Measurements from ENCODE around the gene LENG8. TPM values are rescaled to one million over a fixed set of nuclear protein-coding genes. Genes with fewer than 3 reads are reported as not detected.

LENG8 gene
- 22.6 and 35.8 TPM in 2 replicates for total RNA-seq

DNA sequence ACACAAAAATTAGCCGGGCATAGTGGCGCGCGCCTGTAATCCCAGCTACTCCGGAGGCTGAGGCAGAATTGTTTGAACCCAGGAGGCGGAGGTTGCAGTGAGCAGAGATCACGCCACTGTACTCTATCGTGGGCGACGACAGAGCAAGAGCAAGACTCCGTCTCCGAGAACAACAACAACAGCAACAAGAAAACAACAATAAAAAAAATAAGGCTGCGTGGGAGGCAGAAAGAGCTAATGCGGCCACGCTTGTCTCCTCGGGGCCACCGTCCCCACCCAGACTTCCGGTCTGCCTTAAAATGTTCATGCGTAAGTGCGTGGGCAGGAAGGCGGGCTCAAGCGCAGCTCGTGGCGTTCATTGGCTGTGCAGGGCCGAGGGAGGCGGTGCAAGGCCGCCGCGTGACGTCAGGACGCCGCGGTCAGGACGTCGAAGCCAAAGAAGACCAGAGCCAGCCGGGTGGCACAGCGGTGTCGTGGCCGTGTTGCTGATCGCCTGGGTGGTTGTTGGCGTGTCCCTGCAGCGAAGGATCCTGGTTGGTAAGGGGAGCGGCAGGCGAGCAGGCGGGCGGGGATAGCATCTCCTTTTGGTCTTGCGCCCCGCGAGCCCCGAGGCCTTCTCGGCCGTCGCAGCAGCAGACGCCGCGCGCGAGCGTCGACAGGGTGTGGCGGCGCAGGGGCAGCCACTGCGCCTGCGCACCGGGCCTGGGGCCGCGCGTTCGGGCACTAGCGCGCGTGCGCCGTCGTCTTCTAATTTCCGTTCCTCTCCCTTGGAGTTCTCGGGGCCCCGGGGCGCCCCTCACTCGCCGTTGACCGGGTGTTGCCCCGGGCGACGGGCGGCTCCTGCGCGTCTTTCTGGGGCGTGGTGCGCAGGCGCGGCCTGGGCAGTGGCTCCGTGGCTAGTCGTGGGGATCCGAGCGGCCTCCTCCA lies at the start of gene LENG8:
TSS of gene LENG8 (plus strand) at position 426 of the 927 bp plus-strand sequence. CDS start 2,146 bp downstream, outside the sequence.

DNA sequence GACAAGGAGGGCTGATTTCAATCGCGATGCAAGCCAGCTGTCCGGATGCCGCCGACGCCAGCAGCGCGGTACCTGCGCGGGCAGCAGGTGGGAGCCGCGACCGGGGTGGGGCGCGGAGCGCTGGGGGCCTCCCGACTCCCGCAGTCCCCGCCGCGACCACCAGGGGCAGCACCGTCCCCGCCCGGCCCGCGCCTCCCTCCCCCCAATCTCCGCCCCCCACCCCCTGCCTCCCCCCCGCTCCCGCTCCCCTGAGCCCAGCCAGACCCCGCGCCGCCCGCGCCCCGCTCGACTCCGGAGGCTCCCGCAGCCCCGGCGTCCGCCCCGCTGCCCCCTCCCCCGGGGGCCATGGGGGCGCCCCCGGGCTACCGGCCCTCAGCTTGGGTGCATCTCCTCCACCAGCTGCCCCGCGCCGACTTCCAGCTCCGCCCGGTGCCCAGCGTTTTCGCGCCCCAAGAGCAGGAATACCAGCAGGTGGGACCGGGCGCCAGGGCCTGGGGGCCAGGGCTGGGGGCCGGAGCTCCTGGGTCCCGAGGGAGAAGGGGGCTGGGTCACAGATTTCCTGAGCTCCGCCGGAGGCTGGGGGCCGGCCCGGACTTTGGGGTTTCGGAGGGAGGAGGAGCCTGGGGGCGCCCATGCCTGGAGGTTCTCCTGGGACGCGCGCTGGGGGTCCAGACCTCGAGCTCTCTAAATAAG lies 33.6 kb upstream of the LENG8 start, which contains the start of gene TTYH1:
TSS of gene TTYH1 (plus strand) at position 257 of the 693 bp plus-strand sequence. CDS start at position 346, 89 bp downstream.

DNA sequence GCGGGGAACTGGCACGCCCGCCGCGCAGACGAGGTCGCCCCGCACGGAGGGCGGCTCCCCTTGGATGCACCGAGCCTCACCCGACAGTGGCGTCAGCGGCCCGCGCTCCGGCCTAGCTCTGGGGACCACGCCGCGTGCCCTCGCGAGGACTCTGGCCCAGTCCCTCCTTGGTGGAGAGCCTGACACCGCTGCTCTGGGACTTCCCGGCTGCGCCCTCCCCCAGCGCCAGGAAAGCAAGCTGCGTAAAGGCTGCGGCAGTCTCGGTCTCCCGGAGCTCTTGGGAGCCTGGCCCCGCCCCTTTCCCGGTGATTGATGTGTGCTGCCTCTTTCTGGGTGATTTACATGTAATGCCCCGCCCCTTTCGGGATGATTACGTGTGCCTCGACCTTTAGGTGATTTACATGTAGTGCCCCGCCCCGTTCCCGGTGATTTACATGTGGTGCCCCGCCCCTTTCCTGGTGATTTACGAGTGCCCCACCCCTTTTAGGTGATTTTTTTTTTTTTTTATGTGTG lies 14.6 kb downstream of the LENG8 start, which contains the start of gene LENG9:
TSS of gene LENG9 (minus strand) at position 248 of the 513 bp plus-strand sequence. CDS start 252 bp downstream, outside the sequence.

DNA sequence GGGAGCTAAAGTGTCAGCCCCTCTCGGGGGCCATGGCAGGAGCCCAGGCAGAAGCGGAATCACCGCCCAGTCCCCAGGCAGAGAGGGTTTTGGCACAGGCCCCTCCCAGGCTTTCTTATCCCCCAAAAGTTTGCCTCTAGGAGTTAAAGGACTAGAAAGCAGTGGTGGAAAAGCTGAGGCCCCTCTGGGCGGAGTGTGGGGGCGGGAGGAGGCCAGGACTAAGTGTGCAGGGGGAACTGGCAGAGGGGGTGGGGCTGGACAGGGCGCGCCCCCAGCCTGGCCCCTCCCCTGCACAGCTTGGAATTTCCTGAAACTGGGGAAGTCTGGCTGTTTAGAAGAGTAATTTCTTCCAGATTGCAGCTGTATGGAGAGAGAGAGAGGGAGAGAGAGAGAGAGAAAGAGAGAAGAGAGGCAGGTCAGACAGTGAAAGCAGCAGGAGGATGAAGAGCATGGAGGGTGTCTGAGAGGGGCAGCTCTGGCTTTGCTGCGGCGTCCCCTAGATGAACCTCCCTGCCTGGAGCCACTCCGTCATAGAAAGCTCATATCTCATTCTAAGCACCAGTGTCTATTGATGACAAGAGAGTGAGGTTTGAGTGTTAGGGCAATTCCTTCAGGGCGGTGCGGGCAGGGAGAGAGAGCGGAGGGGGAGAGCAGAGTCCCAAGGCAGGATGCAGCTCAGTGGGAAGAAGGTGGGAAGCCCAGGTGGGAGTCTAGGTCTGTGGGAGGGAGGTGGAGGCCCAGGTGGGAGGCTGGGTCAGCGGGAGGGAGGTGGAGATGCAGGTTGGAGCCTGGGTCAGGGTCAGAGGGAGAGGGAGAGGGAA lies 24.3 kb downstream of the LENG8 start, which contains the start of gene CDC42EP5:
TSS of gene CDC42EP5 (minus strand) at position 226 of the 821 bp plus-strand sequence. CDS start 7,749 bp downstream, outside the sequence.

DNA sequence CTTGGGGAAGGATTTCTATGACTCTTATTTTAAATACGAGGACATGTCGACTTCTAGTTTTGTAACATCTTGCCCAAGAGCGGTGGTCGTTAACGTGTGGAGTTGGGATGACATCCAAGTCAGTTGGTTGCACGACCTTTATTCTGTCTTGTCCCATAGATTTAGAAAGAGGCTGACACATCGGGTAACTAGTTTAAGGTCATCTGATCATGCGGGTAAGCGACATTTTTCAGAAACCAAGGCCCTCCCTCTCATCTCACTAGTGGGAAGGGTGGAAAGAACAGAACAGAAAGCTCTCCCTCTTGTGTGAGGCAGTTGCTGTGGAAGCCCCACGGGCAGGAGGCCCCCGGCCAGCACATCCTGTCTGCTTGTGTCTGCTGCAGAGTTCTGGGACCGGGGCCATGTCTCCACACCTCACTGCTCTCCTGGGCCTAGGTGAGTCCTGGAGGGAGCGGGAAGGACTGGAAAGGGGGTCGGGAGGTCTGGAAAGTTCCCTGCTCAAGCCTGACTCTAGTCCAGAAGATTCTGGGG lies 53.6 kb downstream of the LENG8 start, which contains the start of gene LAIR2:
TSS of gene LAIR2 (plus strand) at position 314 of the 531 bp plus-strand sequence. CDS start at position 402, 88 bp downstream.

Other genes starting within 250 kb of the LENG8 start
- gene RPS9, start 248.3 kb upstream of the LENG8 start, total RNA-seq = 2,479 and 2,533 TPM in 2 replicates
- gene LILRB3, start 226.2 kb upstream of the LENG8 start, total RNA-seq = not detected in 2 replicates
- not detected in 2 replicates for gene LILRA6, start 206.4 kb upstream of the LENG8 start, total RNA-seq
- gene LILRB5, start 191.9 kb upstream of the LENG8 start, total RNA-seq = not detected in 2 replicates
- not detected in 2 replicates for gene LILRB2, start 168.1 kb upstream of the LENG8 start, total RNA-seq
- not detected in 2 replicates for gene LILRA5, start 136.0 kb upstream of the LENG8 start, total RNA-seq
- gene LILRA4, start 110.0 kb upstream of the LENG8 start, total RNA-seq = not detected in 2 replicates
- not detected in 2 replicates for gene LAIR1, start 84.3 kb upstream of the LENG8 start, total RNA-seq
- not detected in 2 replicates for gene TTYH1, start 33.7 kb upstream of the LENG8 start, total RNA-seq
- 4.5 and 8.2 TPM in 2 replicates for gene LENG9, start 14.6 kb downstream of the LENG8 start, total RNA-seq
- 30.2 and 68.9 TPM in 2 replicates for gene CDC42EP5, start 24.1 kb downstream of the LENG8 start, total RNA-seq
- not detected in 2 replicates for gene LAIR2, start 53.6 kb downstream of the LENG8 start, total RNA-seq
- gene LILRA2, start 124.6 kb downstream of the LENG8 start, total RNA-seq = not detected in 2 replicates
- not detected in 2 replicates for gene LILRA1, start 144.4 kb downstream of the LENG8 start, total RNA-seq
- not detected in 2 replicates for gene LILRB1, start 181.3 kb downstream of the LENG8 start, total RNA-seq
- not detected in 2 replicates for gene LILRB4, start 213.8 kb downstream of the LENG8 start, total RNA-seq